NCI-H2227 treated with DMSO at 0.1 percent for 48 hours (cell line): ENCODE results near the gene TTPAL.

Experiments
- DNase-seq: peaks from one replicate; lab custom pipeline; 2025; lab: John Stamatoyannopoulos, UW

Gene TTPAL

GRCh38 chr20:44442298-44443070 lies 33.2 kb upstream of the TTPAL start:
- no peak for DNase-seq

- no peak for DNase-seq
Measured at GRCh38 chr20:44445742-44446710, 29.6 kb upstream of the TTPAL start.

- DNase-seq: no peak
Measured at GRCh38 chr20:44447827-44448419, 27.8 kb upstream of the TTPAL start.

GRCh38 chr20:44448753-44449546 lies 26.7 kb upstream of the TTPAL start:
- DNase-seq: no peak

GRCh38 chr20:44449864-44450263 lies 25.8 kb upstream of the TTPAL start:
- DNase-seq: no peak

GRCh38 chr20:44450281-44450889 lies 25.3 kb upstream of the TTPAL start:
- no peak for DNase-seq

- no peak for DNase-seq
Measured at GRCh38 chr20:44450903-44451450, 24.7 kb upstream of the TTPAL start.

GRCh38 chr20:44454306-44454963 lies 21.2 kb upstream of the TTPAL start:
- no peak for DNase-seq

GRCh38 chr20:44455126-44455525 lies 20.5 kb upstream of the TTPAL start:
- no peak for DNase-seq

- DNase-seq: no peak
Measured at GRCh38 chr20:44456611-44457010, 19.1 kb upstream of the TTPAL start.

- DNase-seq: peak; percentile 15
Measured at GRCh38 chr20:44457016-44457415, 18.7 kb upstream of the TTPAL start.

GRCh38 chr20:44459271-44459670 lies 16.4 kb upstream of the TTPAL start:
- no peak for DNase-seq

GRCh38 chr20:44460795-44461141 lies 14.9 kb upstream of the TTPAL start:
- peak; percentile 49 for DNase-seq

- no peak for DNase-seq
Measured at GRCh38 chr20:44461142-44461802, 14.4 kb upstream of the TTPAL start.

GRCh38 chr20:44461803-44462174 lies 13.9 kb upstream of the TTPAL start:
- no peak for DNase-seq

- peak; percentile 21 for DNase-seq
Measured at GRCh38 chr20:44463466-44463865, 12.2 kb upstream of the TTPAL start.

- no peak for DNase-seq
Measured at GRCh38 chr20:44464514-44464913, 11.2 kb upstream of the TTPAL start.

GRCh38 chr20:44465001-44465560 lies 10.6 kb upstream of the TTPAL start:
- no peak for DNase-seq

GRCh38 chr20:44467289-44467883 lies 8.3 kb upstream of the TTPAL start:
- no peak for DNase-seq
